Caco-2 (cell line): Measurements from ENCODE around the gene AMOTL2. TPM values are rescaled to one million over a fixed set of nuclear protein-coding genes. Genes with fewer than 3 reads are reported as not detected.

ENCODE experiments used
- BruUV-seq: library from RNA; stranded (reverse); fragments of 400-500 nt; replicated peaks from 2 replicates; lab custom pipeline; 2021; lab: Mats Ljungman, UMichigan
- CTCF ChIA-PET: fragments of 300-600 bp; sonication (Branson Sonifier 250); formaldehyde crosslinking; loops from one replicate; lab custom pipeline; 2022; ENCODE audit warnings: antibody characterized with exemption; lab: Charles Lee
- POLR2A ChIA-PET: fragments of 300-600 bp; sonication (Branson Sonifier 250); formaldehyde crosslinking; loops from one replicate; lab custom pipeline; 2022; ENCODE audit warnings: antibody characterized with exemption; lab: Charles Lee
- DNase-seq, 2 experiments: peaks; one replicate each; pipeline versions ENCODE4 v3.0.0 to v3.0.0-alpha.2; 2020 to 2022
- H3K27me3 ChIP-seq: replicated peaks from 2 replicates; pipeline ENCODE4 v1.6.0; 2011; ENCODE audit warnings: low read length; ENCODE audit not compliant: control insufficient read depth, insufficient read depth
- H3K36me3 ChIP-seq: 2 replicates; pipeline ENCODE4 v1.5.1; 2011; ENCODE audit warnings: low read length; ENCODE audit not compliant: control insufficient read depth, insufficient read depth
- H3K4me1 ChIP-seq: fragments of 250-450 bp; sonication (Bioruptor Pico); 2 replicates; pipeline ENCODE4 v1.5.1; 2020; ENCODE audit warnings: mild to moderate bottlenecking
- H3K4me3 ChIP-seq: 2 replicates; pipeline ENCODE4 v1.5.1; 2011; ENCODE audit warnings: low read depth, mild to moderate bottlenecking, control low read depth, low read length
- H3K9me3 ChIP-seq: fragments of 250-450 bp; sonication (Bioruptor Pico); 2 replicates; pipeline ENCODE4 v1.5.1; 2020; ENCODE audit warnings: mild to moderate bottlenecking, moderate library complexity
- H3K27ac Mint-ChIP-seq: one replicate; pipeline ENCODE4 v1.8.0; 2022; ENCODE audit warnings: mixed read lengths; ENCODE audit not compliant: unreplicated experiment
- H3K27me3 Mint-ChIP-seq: one replicate; pipeline ENCODE4 v1.8.0; 2022; ENCODE audit warnings: mixed read lengths; ENCODE audit not compliant: insufficient read depth, unreplicated experiment
- H3K36me3 Mint-ChIP-seq: one replicate; pipeline ENCODE4 v1.8.0; 2022; ENCODE audit warnings: mild to moderate bottlenecking, mixed read lengths; ENCODE audit not compliant: insufficient read depth, unreplicated experiment
- H3K4me1 Mint-ChIP-seq: one replicate; pipeline ENCODE4 v1.8.0; 2022; ENCODE audit warnings: low read depth, mixed read lengths; ENCODE audit not compliant: unreplicated experiment
- H3K4me3 Mint-ChIP-seq: one replicate; pipeline ENCODE4 v1.8.0; 2022; ENCODE audit warnings: mild to moderate bottlenecking, moderate library complexity, mixed read lengths; ENCODE audit not compliant: unreplicated experiment
- H3K9me3 Mint-ChIP-seq: one replicate; pipeline ENCODE4 v1.8.0; 2022; ENCODE audit warnings: mixed read lengths; ENCODE audit not compliant: unreplicated experiment
- CTCF ChIP-seq, 2 experiments: fragments of 200-600 bp in 1 of 2; IDR thresholded peaks; 1 replicate in 1 of 2; 2 replicates in 1 of 2; pipeline versions ENCODE4 v1.5.1 to v1.8.0; 2011 to 2022; ENCODE audit warnings: antibody characterized with exemption in 1 of 2, control low read depth in 1 of 2, inconsistent platforms in 1 of 2, low read depth in 1 of 2, low read length in 1 of 2, mild to moderate bottlenecking in 1 of 2, moderate library complexity in 1 of 2; ENCODE audit not compliant: insufficient read depth in 1 of 2, severe bottlenecking in 1 of 2, unreplicated experiment in 1 of 2
- intact Hi-C: fragments of 100-400 bp; cut with micrococcal nuclease; formaldehyde crosslinking; loops from one replicate; pipeline ENCODE4 v1.10.0; 2022; ENCODE audit not compliant: unreplicated experiment
- total RNA-seq: library from RNA; stranded (reverse); gene quantifications from 2 replicates; pipeline ENCODE4 v1.2.3, GENCODE V29; 2022

AMOTL2 gene
- total RNA-seq, 1 experiment from 2014 or later: 271 TPM

GRCh38 chr3:134366221-134366927 is 7.9 kb downstream of the AMOTL2 start:
- H3K4me3 ChIP-seq: no peak overlapping the region
- peak overlapping the region; percentile 82 for H3K27ac Mint-ChIP-seq
- DNase-seq: no peak
- H3K9me3 Mint-ChIP-seq: no peaks in the 10 kb centered on the region
- peak overlapping the region; percentile 70 for H3K4me3 Mint-ChIP-seq
- no peaks in the 10 kb centered on the region for H3K27me3 Mint-ChIP-seq
- ChIA-PET CTCF (interaction anchor here (1.1 to 3.1 kb wide), 2 partner anchors 8 to 108 kb away, joined by 3 to 29 read pairs; partner anchors contain the start of gene AMOTL2), POLR2A (interaction anchor here (1.1 to 4.1 kb wide), 4 partner anchors 8 to 57 kb away, joined by 4 to 70 read pairs (median 28); partner anchors contain the start of gene AMOTL2)
- no peaks in the 10 kb centered on the region for H3K9me3 ChIP-seq
- peaks cover 54% of the 10 kb centered on the region for H3K4me1 Mint-ChIP-seq
- peaks cover 100% of the 10 kb centered on the region for H3K36me3 Mint-ChIP-seq
- intact Hi-C loops: no loop called here
- H3K27me3 ChIP-seq: no peaks in the 10 kb centered on the region
- BruUV-seq: no TSS peak
- peaks cover 97% of the 10 kb centered on the region for H3K4me1 ChIP-seq
- TF ChIP-seq CTCF (IDR thresholded peaks at IDR 0.05; ENCODE audit: insufficient read depth in 1 of 2, low read depth in 1 of 2, low read length in 1 of 2, severe bottlenecking in 1 of 2, unreplicated experiment in 1 of 2): no peak
- H3K36me3 ChIP-seq: peaks cover 24% of the 10 kb centered on the region

GRCh38 chr3:134365766-134366065 is 8.5 kb downstream of the AMOTL2 start:
- H3K27me3 Mint-ChIP-seq: no peaks in the 10 kb centered on the region
- peaks cover 54% of the 10 kb centered on the region for H3K4me1 Mint-ChIP-seq
- CTCF ChIA-PET: interaction anchor here (1.1 to 3.1 kb wide), 3 partner anchors 9 to 108 kb away, joined by 3 to 29 read pairs (median 8); partner anchors contain the start of gene AMOTL2
- peak overlapping the region; percentile 70 for H3K4me3 Mint-ChIP-seq
- no peak for DNase-seq
- H3K9me3 Mint-ChIP-seq: no peaks in the 10 kb centered on the region
- intact Hi-C loops: loop anchor here (2.0 kb wide), 2 partner anchors 57 to 153 kb away; no protein-coding TSS in a partner anchor
- Histone ChIP-seq H3K4me1 (peaks cover 95% of the 10 kb centered on the region), H3K4me3 (no peak overlapping the region), H3K36me3 (peaks cover 24% of the 10 kb centered on the region), H3K9me3 (no peaks in the 10 kb centered on the region), H3K27me3 (no peaks in the 10 kb centered on the region)
- POLR2A ChIA-PET: interaction anchor here (2.1 to 4.1 kb wide), 5 partner anchors 8 to 108 kb away, joined by 11 to 70 read pairs (median 24); partner anchors contain the start of gene AMOTL2
- peak overlapping the region; percentile 82 for H3K27ac Mint-ChIP-seq
- peaks cover 100% of the 10 kb centered on the region for H3K36me3 Mint-ChIP-seq
- TF ChIP-seq CTCF (IDR thresholded peaks at IDR 0.05; ENCODE audit: insufficient read depth in 1 of 2, low read depth in 1 of 2, low read length in 1 of 2, severe bottlenecking in 1 of 2, unreplicated experiment in 1 of 2): no peak
- no TSS peak for BruUV-seq

- intact Hi-C loops: loop anchor here (1.0 to 2.0 kb wide), 3 partner anchors 9 to 152 kb away; partner anchors contain the start of gene AMOTL2
- peaks cover 51% of the 10 kb centered on the region for H3K4me1 Mint-ChIP-seq
- peak overlapping the region; percentile 70 for H3K4me3 Mint-ChIP-seq
Measured at GRCh38 chr3:134364936-134365765, 9.1 kb downstream of the AMOTL2 start.

More at GRCh38 chr3:134364936-134365765, 9.1 kb downstream of the AMOTL2 start:
- Mint-ChIP-seq H3K9me3 (no peaks in the 10 kb centered on the region), H3K27ac (peak overlapping the region; percentile 82), H3K36me3 (peaks cover 100% of the 10 kb centered on the region), H3K27me3 (no peaks in the 10 kb centered on the region)
- no peaks in the 10 kb centered on the region for H3K9me3 ChIP-seq
- CTCF ChIA-PET: interaction anchor here (0.6 to 3.1 kb wide), 9 partner anchors 10 to 153 kb away, joined by 3 to 29 read pairs (median 5); partner anchors contain the start of gene AMOTL2
- H3K4me3 ChIP-seq: no peak overlapping the region
- peak in 1 of 2 experiments; percentile 25 for DNase-seq
- H3K4me1 ChIP-seq: peaks cover 95% of the 10 kb centered on the region
- no peak for TF ChIP-seq CTCF (IDR thresholded peaks at IDR 0.05; ENCODE audit: insufficient read depth in 1 of 2, low read depth in 1 of 2, low read length in 1 of 2, severe bottlenecking in 1 of 2, unreplicated experiment in 1 of 2)
- no peaks in the 10 kb centered on the region for H3K27me3 ChIP-seq
- peaks cover 24% of the 10 kb centered on the region for H3K36me3 ChIP-seq
- POLR2A ChIA-PET: interaction anchor here (0.8 to 4.1 kb wide), 12 partner anchors 9 to 121 kb away, joined by 3 to 70 read pairs (median 11); partner anchors contain the start of genes AMOTL2 and CEP63
- BruUV-seq: TSS peak; percentile 78
